Right lobe of liver (tissue), 4 donors: ENCODE measurements around the gene EEF2K.

Source experiments
- CTCF ChIP-seq, 4 donors: fragments of 200-600 bp in 3 of 4; fragments of 450-650 bp in 1 of 4; IDR thresholded peaks; one replicate each; pipeline versions ENCODE4 v1.5.1 to v1.8.0; 2016 to 2022; ENCODE audit warnings: antibody characterized with exemption in 4 of 4, mild to moderate bottlenecking in 2 of 4
- POLR2A ChIP-seq: fragments of 450-650 bp; IDR thresholded peaks from one replicate; pipeline ENCODE4 v1.6.1; 2017; ENCODE audit warnings: antibody characterized with exemption, mild to moderate bottlenecking
- donor health status: DM: no; HTN: no; CAD: no.
- donor health status: DM: no; HTN: no; CAD: no.
- donor health status: DM: no; HTN: yes; CAD: no.

GRCh38 chr16:22207715-22208360, 1.8 kb downstream of the EEF2K start:
- no peak for TF ChIP-seq CTCF (IDR thresholded peaks at IDR 0.05)
- no peak for TF ChIP-seq POLR2A
